ENCODE results near the gene MPC2. TPM values are rescaled to one million over a fixed set of nuclear protein-coding genes. Genes with fewer than 3 reads are reported as not detected.

Gene MPC2
- total and polyA plus RNA-seq, 5 experiments from 2014 or later = 31.2 to 92.3 (median 77.5) TPM

Other genes with a start within 250 kb of the MPC2 start
- gene MPZL1, start 215.1 kb downstream of the MPC2 start, total RNA-seq = 1 to 10 TPM; 6.9 to 8.3 TPM
- 1 to 10 TPM; 7.9 to 8.9 (median 8.2) TPM for gene MPZL1, start 215.1 kb downstream of the MPC2 start, polyA plus RNA-seq
- 1 to 10 TPM in 1 of 2 experiments, under 1 TPM in 1; 0.41 to 1.1 TPM for gene ADCY10, start 22.9 kb downstream of the MPC2 start, total RNA-seq
- gene ADCY10, start 22.9 kb downstream of the MPC2 start, polyA plus RNA-seq = not detected
- gene DCAF6, start 389 bp downstream of the MPC2 start, total RNA-seq = 10 to 100 TPM; 26.2 to 30.1 TPM
- 10 to 100 TPM in 1 of 3 donors, 1 to 10 TPM in 2; 5.7 to 10.0 (median 7.2) TPM for gene DCAF6, start 389 bp downstream of the MPC2 start, polyA plus RNA-seq
- under 1 TPM in 1 of 2 experiments, not detected in 1; 0.26 TPM for gene GPR161, start 199.9 kb upstream of the MPC2 start, total RNA-seq
- not detected for gene GPR161, start 199.9 kb upstream of the MPC2 start, polyA plus RNA-seq
- gene TIPRL, start 241.9 kb upstream of the MPC2 start, total RNA-seq = 10 to 100 TPM; 23.4 to 29.3 TPM
- gene TIPRL, start 241.9 kb upstream of the MPC2 start, polyA plus RNA-seq = 10 to 100 TPM; 28.9 to 34.9 (median 30.8) TPM